AG10803 (cell line): ENCODE measurements around the gene TMEM200C.
A peak's percentile ranks its signal among the peaks of the same experiment; 100 is the strongest.

ENCODE experiments used
- DNase-seq: peaks from one replicate; pipeline ENCODE4 v3.0.0; 2010; ENCODE audit warnings: low read depth
- H3K4me3 ChIP-seq: 2 replicates; pipeline ENCODE4 v1.5.1; 2011; ENCODE audit warnings: mild to moderate bottlenecking, low read length, control low read depth
- CTCF ChIP-seq: conservative IDR thresholded peaks from 2 replicates; pipeline ENCODE4 v1.5.1; 2011; ENCODE audit warnings: mild to moderate bottlenecking, low read length, control low read depth, inconsistent platforms

TMEM200C gene

GRCh38 chr18:5892823-5893431, 2.4 kb downstream of the TMEM200C start:
- no peak for TF ChIP-seq CTCF
- no peak overlapping the region for H3K4me3 ChIP-seq
- DNase-seq, result no peak

GRCh38 chr18:5891854-5892215, 3.5 kb downstream of the TMEM200C start:
- H3K4me3 ChIP-seq, result no peak overlapping the region
- TF ChIP-seq CTCF, result no peak
- DNase-seq, result no peak

- TF ChIP-seq CTCF, result no peak
- no peak for DNase-seq
Observed at GRCh38 chr18:5891184-5891853, 4.0 kb downstream of the TMEM200C start.

GRCh38 chr18:5890331-5891183, 4.8 kb downstream of the TMEM200C start:
- H3K4me3 ChIP-seq, result no peak overlapping the region
- DNase-seq, result no peak
- no peak for TF ChIP-seq CTCF

More at GRCh38 chr18:5891184-5891853, 4.0 kb downstream of the TMEM200C start:
- no peak overlapping the region for H3K4me3 ChIP-seq

- TF ChIP-seq CTCF, result no peak
- no peak overlapping the region for H3K4me3 ChIP-seq
- DNase-seq, result no peak
Observed at GRCh38 chr18:5885361-5885760, 10.0 kb downstream of the TMEM200C start.

GRCh38 chr18:5884375-5884774, 10.9 kb downstream of the TMEM200C start:
- TF ChIP-seq CTCF, result no peak
- H3K4me3 ChIP-seq, result no peak overlapping the region
- DNase-seq, result no peak

- peak; percentile 55 for DNase-seq
Observed at GRCh38 chr18:5879479-5879882, 15.8 kb downstream of the TMEM200C start.

More at GRCh38 chr18:5879479-5879882, 15.8 kb downstream of the TMEM200C start:
- TF ChIP-seq CTCF, result peak; percentile 88
- no peak overlapping the region for H3K4me3 ChIP-seq
